ENCODE measurements around the gene HEATR5A. TPM values are rescaled to one million over a fixed set of nuclear protein-coding genes. Genes with fewer than 3 reads are reported as not detected.
A peak's percentile ranks its signal among the peaks of the same experiment; 100 is the strongest.
"Not testable (repeated sequence)": the region's sequence is repeated elsewhere in the genome, so short reads cannot be mapped to it uniquely, and the experiment has no call there.

The HEATR5A gene
- polyA plus RNA-seq, 6 donors from 2014 or later = 6.3 to 16.2 (median 10.1) TPM

- peaks cover 2 to 19% of the 10 kb centered on the region in 2 donors for H3K36me3 Mint-ChIP-seq
- no peak for ATAC-seq (ENCODE audit: low read depth in 2 of 2)
Observed at GRCh38 chr14:31326111-31326510, 94.2 kb downstream of the HEATR5A start.

GRCh38 chr14:31323419-31323818, 96.9 kb downstream of the HEATR5A start:
- Mint-ChIP-seq H3K4me1 (no peaks in the 10 kb centered on the region), H3K36me3 (peaks cover 0 to 5% of the 10 kb centered on the region in 2 donors), H3K4me3 (no peak overlapping the region), H3K27me3 (no peaks in the 10 kb centered on the region), H3K27ac (no peak overlapping the region), H3K9me3 (peaks cover 0 to 4% (median 0%) of the 10 kb centered on the region in 7 donors)
- ATAC-seq (ENCODE audit: low read depth in 2 of 2) (no peak), DNase-seq (no peak)

More at GRCh38 chr14:31326111-31326510, 94.2 kb downstream of the HEATR5A start:
- H3K27ac Mint-ChIP-seq = peak overlapping the region in 1 of 6 donors; percentile 41
- H3K9me3 Mint-ChIP-seq = peaks cover under 1 to 23% (median 11%) of the 10 kb centered on the region in 7 donors
- no peak for DNase-seq
- H3K27me3 Mint-ChIP-seq = no peaks in the 10 kb centered on the region
- no peak overlapping the region for H3K4me3 Mint-ChIP-seq
- no peaks in the 10 kb centered on the region for H3K4me1 Mint-ChIP-seq

- peak overlapping the region in 1 of 6 donors; percentile 97 for H3K27ac Mint-ChIP-seq
- no peak for ATAC-seq (ENCODE audit: low read depth in 2 of 2)
- no peak for DNase-seq
- no peak overlapping the region for H3K4me3 Mint-ChIP-seq
- H3K9me3 Mint-ChIP-seq = no peaks in the 10 kb centered on the region
- H3K4me1 Mint-ChIP-seq = no peaks in the 10 kb centered on the region
- no peaks in the 10 kb centered on the region for H3K27me3 Mint-ChIP-seq
- H3K36me3 Mint-ChIP-seq = peaks cover 0 to 4% of the 10 kb centered on the region in 2 donors
Observed at GRCh38 chr14:31320922-31321766, 99.2 kb downstream of the HEATR5A start.

GRCh38 chr14:31320216-31320615, 100.1 kb downstream of the HEATR5A start:
- DNase-seq (no peak), ATAC-seq (ENCODE audit: low read depth in 2 of 2) (no peak)
- Mint-ChIP-seq H3K27me3 (no peaks in the 10 kb centered on the region), H3K27ac (no peak overlapping the region), H3K36me3 (peaks cover 0 to 9% of the 10 kb centered on the region in 2 donors), H3K4me3 (no peak overlapping the region), H3K4me1 (no peaks in the 10 kb centered on the region), H3K9me3 (no peaks in the 10 kb centered on the region)

- DNase-seq = no peak
- no peaks in the 10 kb centered on the region for H3K27me3 Mint-ChIP-seq
- H3K4me3 Mint-ChIP-seq = no peak overlapping the region
- peaks cover 0 to 10% of the 10 kb centered on the region in 2 donors for H3K36me3 Mint-ChIP-seq
- H3K4me1 Mint-ChIP-seq = no peaks in the 10 kb centered on the region
- H3K9me3 Mint-ChIP-seq = no peaks in the 10 kb centered on the region
- ATAC-seq (ENCODE audit: low read depth in 2 of 2) = no peak
- no peak overlapping the region for H3K27ac Mint-ChIP-seq
Observed at GRCh38 chr14:31319701-31320100, 100.6 kb downstream of the HEATR5A start.

- Mint-ChIP-seq H3K4me1 (no peaks in the 10 kb centered on the region), H3K27ac (no peak overlapping the region), H3K36me3 (peaks cover 19 to 27% of the 10 kb centered on the region in 2 donors), H3K27me3 (no peaks in the 10 kb centered on the region), H3K9me3 (no peaks in the 10 kb centered on the region), H3K4me3 (no peak overlapping the region)
- ATAC-seq (ENCODE audit: low read depth in 2 of 2) (no peak), DNase-seq (no peak)
Observed at GRCh38 chr14:31312934-31313333, 107.4 kb downstream of the HEATR5A start.

GRCh38 chr14:31312370-31312769, 108.0 kb downstream of the HEATR5A start:
- not testable (repeated sequence) for H3K9me3 Mint-ChIP-seq
- peaks cover 22 to 26% of the 10 kb centered on the region in 2 donors for H3K36me3 Mint-ChIP-seq

GRCh38 chr14:31307618-31308017, 112.7 kb downstream of the HEATR5A start:
- no peaks in the 10 kb centered on the region for H3K27me3 Mint-ChIP-seq
- ATAC-seq (ENCODE audit: low read depth in 2 of 2) = no peak
- no peak for DNase-seq
- peaks cover 25 to 28% of the 10 kb centered on the region in 2 donors for H3K36me3 Mint-ChIP-seq
- H3K27ac Mint-ChIP-seq = no peak overlapping the region
- no peaks in the 10 kb centered on the region for H3K4me1 Mint-ChIP-seq
- no peak overlapping the region for H3K4me3 Mint-ChIP-seq
- no peaks in the 10 kb centered on the region for H3K9me3 Mint-ChIP-seq

More at GRCh38 chr14:31312370-31312769, 108.0 kb downstream of the HEATR5A start:
- not testable (repeated sequence) for H3K4me3 Mint-ChIP-seq; DNase-seq; H3K27me3 Mint-ChIP-seq; ATAC-seq (ENCODE audit: low read depth in 2 of 2); H3K4me1 Mint-ChIP-seq
- peak overlapping the region in 1 of 6 donors; percentile 38 for H3K27ac Mint-ChIP-seq

- no peak overlapping the region for H3K27ac Mint-ChIP-seq
- ATAC-seq (ENCODE audit: low read depth in 2 of 2) (no peak), DNase-seq (no peak)
- H3K4me1 Mint-ChIP-seq = no peaks in the 10 kb centered on the region
- H3K4me3 Mint-ChIP-seq = no peak overlapping the region
- peaks cover 25 to 29% of the 10 kb centered on the region in 2 donors for H3K36me3 Mint-ChIP-seq
- no peaks in the 10 kb centered on the region for H3K9me3 Mint-ChIP-seq
- no peaks in the 10 kb centered on the region for H3K27me3 Mint-ChIP-seq
Observed at GRCh38 chr14:31307198-31307597, 113.2 kb downstream of the HEATR5A start.

GRCh38 chr14:31303654-31304053, 116.7 kb downstream of the HEATR5A start:
- no peaks in the 10 kb centered on the region for H3K4me1 Mint-ChIP-seq
- DNase-seq (no peak), ATAC-seq (ENCODE audit: low read depth in 2 of 2) (no peak)
- peaks cover 14 to 31% of the 10 kb centered on the region in 2 donors for H3K36me3 Mint-ChIP-seq
- no peaks in the 10 kb centered on the region for H3K9me3 Mint-ChIP-seq
- no peak overlapping the region for H3K27ac Mint-ChIP-seq
- H3K27me3 Mint-ChIP-seq = no peaks in the 10 kb centered on the region
- H3K4me3 Mint-ChIP-seq = no peak overlapping the region

- Mint-ChIP-seq H3K4me1 (no peaks in the 10 kb centered on the region), H3K36me3 (peaks cover 8 to 24% of the 10 kb centered on the region in 2 donors), H3K4me3 (no peak overlapping the region), H3K27me3 (no peaks in the 10 kb centered on the region), H3K9me3 (no peaks in the 10 kb centered on the region), H3K27ac (no peak overlapping the region)
- ATAC-seq (ENCODE audit: low read depth in 2 of 2) (no peak), DNase-seq (no peak)
Observed at GRCh38 chr14:31300883-31301282, 119.5 kb downstream of the HEATR5A start.

GRCh38 chr14:31300296-31300695, 120.1 kb downstream of the HEATR5A start:
- Mint-ChIP-seq H3K4me1 (no peaks in the 10 kb centered on the region), H3K9me3 (no peaks in the 10 kb centered on the region), H3K36me3 (peaks cover 8 to 24% of the 10 kb centered on the region in 2 donors), H3K27ac (no peak overlapping the region), H3K4me3 (no peak overlapping the region), H3K27me3 (no peaks in the 10 kb centered on the region)
- DNase-seq (no peak), ATAC-seq (ENCODE audit: low read depth in 2 of 2) (no peak)

GRCh38 chr14:31297701-31298344, 122.5 kb downstream of the HEATR5A start:
- Mint-ChIP-seq H3K27ac (peak overlapping the region in 1 of 6 donors; percentile 8), H3K4me3 (no peak overlapping the region), H3K27me3 (no peaks in the 10 kb centered on the region), H3K9me3 (no peaks in the 10 kb centered on the region), H3K4me1 (no peaks in the 10 kb centered on the region), H3K36me3 (peaks cover 8 to 14% of the 10 kb centered on the region in 2 donors)
- ATAC-seq (ENCODE audit: low read depth in 2 of 2) = no peak
- DNase-seq = no peak

- no peaks in the 10 kb centered on the region for H3K27me3 Mint-ChIP-seq
- no peak for DNase-seq
- no peak for ATAC-seq (ENCODE audit: low read depth in 2 of 2)
- no peaks in the 10 kb centered on the region for H3K9me3 Mint-ChIP-seq
- H3K36me3 Mint-ChIP-seq = peaks cover 4 to 12% of the 10 kb centered on the region in 2 donors
- no peaks in the 10 kb centered on the region for H3K4me1 Mint-ChIP-seq
- H3K27ac Mint-ChIP-seq = peak overlapping the region in 1 of 6 donors; percentile 32
- H3K4me3 Mint-ChIP-seq = no peak overlapping the region
Observed at GRCh38 chr14:31297112-31297511, 123.2 kb downstream of the HEATR5A start.

Measured in naive B cell (primary cell).